ENCODE measurements around the gene PRSS58.
A peak's percentile ranks its signal among the peaks of the same experiment; 100 is the strongest.

PRSS58 gene

GRCh38 chr7:142257958-142258357 lies at the start of gene PRSS58:
Gene PRSS58 (minus strand): TSS chr7:142258058. CDS start chr7:142257707, 351 bp downstream.
- no peak for DNase-seq

- no peak for DNase-seq
These were observed 49.5 kb upstream of the PRSS58 start for GRCh38 chr7:142307246-142307900.

GRCh38 chr7:142303650-142304049 lies 45.8 kb upstream of the PRSS58 start:
- peak in 1 of 2 donors; percentile 25 for DNase-seq

- DNase-seq: no peak
These were observed 44.2 kb upstream of the PRSS58 start for GRCh38 chr7:142301923-142302550.

GRCh38 chr7:142301299-142301698 lies 43.4 kb upstream of the PRSS58 start:
- no peak for DNase-seq

- peak in 1 of 2 donors; percentile 32 for DNase-seq
These were observed 42.8 kb upstream of the PRSS58 start for GRCh38 chr7:142300689-142301088.

- no peak for DNase-seq
These were observed 41.5 kb upstream of the PRSS58 start for GRCh38 chr7:142299237-142299781.

GRCh38 chr7:142298627-142299026 lies 40.8 kb upstream of the PRSS58 start:
- no peak for DNase-seq

GRCh38 chr7:142298009-142298408 lies 40.2 kb upstream of the PRSS58 start:
- DNase-seq: no peak

GRCh38 chr7:142280263-142280662 lies 22.4 kb upstream of the PRSS58 start:
- DNase-seq: no peak

- DNase-seq: no peak
These were observed 21.7 kb upstream of the PRSS58 start for GRCh38 chr7:142279601-142280000.

- no peak for DNase-seq
These were observed 17.2 kb upstream of the PRSS58 start for GRCh38 chr7:142275028-142275427.

GRCh38 chr7:142272841-142273240 lies 15.0 kb upstream of the PRSS58 start:
- no peak for DNase-seq

- no peak for DNase-seq
These were observed 5.9 kb upstream of the PRSS58 start for GRCh38 chr7:142263598-142264380.

GRCh38 chr7:142250705-142251104 lies 7.2 kb downstream of the PRSS58 start:
- no peak for DNase-seq

GRCh38 chr7:142249918-142250317 lies 7.9 kb downstream of the PRSS58 start:
- no peak for DNase-seq

- DNase-seq: no peak
These were observed 9.4 kb downstream of the PRSS58 start for GRCh38 chr7:142248166-142249160.

GRCh38 chr7:142243823-142244222 lies 14.0 kb downstream of the PRSS58 start:
- no peak for DNase-seq

- no peak for DNase-seq
These were observed 17.3 kb downstream of the PRSS58 start for GRCh38 chr7:142240546-142240945.

- DNase-seq: no peak
These were observed 26.1 kb downstream of the PRSS58 start for GRCh38 chr7:142231716-142232115.

- no peak for DNase-seq
These were observed 29.2 kb downstream of the PRSS58 start for GRCh38 chr7:142228537-142229104.
